ENCODE measurements around the gene GTPBP4.

GRCh38 chr10:978826-979421 is 9.3 kb upstream of the GTPBP4 start:
- TF ChIP-seq POLR2AphosphoS5 (IDR thresholded peaks at IDR 0.05; ENCODE audit: low read depth, low read length) (no peak), POLR2A (IDR thresholded peaks at IDR 0.05; ENCODE audit: low read depth, low read length) (no peak), PAX5 (IDR thresholded peaks at IDR 0.05; ENCODE audit: insufficient read depth, low read length, severe bottlenecking) (no peak)
